BLaER1 (cell line): Measurements from ENCODE around the gene GRPEL1.
A peak's percentile ranks its signal among the peaks of the same experiment; 100 is the strongest.

Experiments used
- H3K27ac ChIP-seq: shearing (Covaris generic); formaldehyde crosslinking; 2 replicates; pipeline ENCODE4 v1.8.1; 2022
- H3K27me3 ChIP-seq: shearing (Covaris generic); formaldehyde crosslinking; 2 replicates; pipeline ENCODE4 v1.8.1; 2022
- H3K36me3 ChIP-seq: shearing (Covaris generic); formaldehyde crosslinking; 2 replicates; pipeline ENCODE4 v1.8.1; 2022
- H3K4me1 ChIP-seq: shearing (Covaris generic); formaldehyde crosslinking; 2 replicates; pipeline ENCODE4 v1.8.1; 2022
- H3K4me2 ChIP-seq: shearing (Covaris generic); formaldehyde crosslinking; 2 replicates; pipeline ENCODE4 v1.8.1; 2022
- H3K4me3 ChIP-seq: shearing (Covaris generic); formaldehyde crosslinking; 2 replicates; pipeline ENCODE4 v1.8.1; 2022
- H3K9ac ChIP-seq: shearing (Covaris generic); formaldehyde crosslinking; 2 replicates; pipeline ENCODE4 v1.8.1; 2022
- H3K9me3 ChIP-seq: shearing (Covaris generic); formaldehyde crosslinking; 2 replicates; pipeline ENCODE4 v1.8.1; 2022
- H4K20me1 ChIP-seq: shearing (Covaris generic); formaldehyde crosslinking; 2 replicates; pipeline ENCODE4 v1.8.1; 2022
- Cebpa-rat ChIP-seq: shearing (Covaris generic); IDR thresholded peaks from 2 replicates; pipeline ENCODE4 v1.8.1; 2022

GRPEL1 gene

DNA sequence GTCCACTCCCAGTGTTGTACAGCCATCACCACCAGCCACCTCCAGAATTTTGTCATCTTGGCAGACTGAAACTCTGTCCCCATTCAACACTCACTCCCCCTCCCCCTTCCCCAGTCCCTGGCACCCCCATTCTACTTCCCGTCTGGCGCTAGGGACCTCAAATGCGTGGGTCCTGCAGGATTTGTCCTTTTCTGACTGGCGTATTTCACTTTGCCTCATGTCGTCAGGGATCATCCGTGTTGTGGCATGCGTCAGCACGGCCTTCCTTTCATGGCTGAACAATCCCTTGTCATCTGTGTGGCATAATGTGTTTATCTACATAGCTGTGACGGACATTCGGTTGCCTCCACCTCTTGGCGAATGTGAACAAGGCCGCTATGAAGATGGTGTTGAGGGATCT is 19.2 kb downstream of the GRPEL1 start:
- Histone ChIP-seq H4K20me1 (peaks cover 100% of the 10 kb centered on the region), H3K27ac (no peak overlapping the region), H3K27me3 (no peaks in the 10 kb centered on the region), H3K4me3 (no peak overlapping the region), H3K9ac (no peak overlapping the region), H3K4me2 (0 out of 2 replicates have a peak overlapping the region, but pooled peaks have one; percentile 100), H3K9me3 (no peaks in the 10 kb centered on the region), H3K36me3 (peaks cover 46% of the 10 kb centered on the region), H3K4me1 (peaks cover 97% of the 10 kb centered on the region)
- TF ChIP-seq Cebpa-rat = no peak

DNA sequence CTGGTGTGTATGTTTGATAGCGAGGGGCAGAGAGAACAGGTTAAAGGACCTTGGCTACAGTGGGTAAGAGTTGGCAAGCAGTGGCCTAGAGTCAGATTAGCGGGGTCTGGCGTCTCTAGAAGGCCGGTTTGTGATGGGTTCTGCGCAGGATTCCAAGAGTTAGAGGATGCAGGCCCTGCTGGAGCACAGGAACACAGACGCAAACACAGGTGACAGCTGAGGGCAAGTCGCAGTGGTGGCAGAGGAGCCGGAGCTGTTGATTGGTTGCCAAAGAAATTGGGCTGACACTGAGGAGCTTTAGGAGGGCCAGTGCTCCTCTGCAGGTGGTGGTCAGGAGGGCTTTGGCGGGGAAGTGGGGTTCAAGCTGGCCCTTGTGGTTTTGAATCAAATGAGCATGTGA is 20.9 kb downstream of the GRPEL1 start:
- Histone ChIP-seq H3K27me3 (peaks cover 6% of the 10 kb centered on the region), H3K4me3 (peak overlapping the region; percentile 100), H3K9me3 (no peaks in the 10 kb centered on the region), H3K4me1 (peaks cover 86% of the 10 kb centered on the region), H3K27ac (peak overlapping the region; percentile 58), H3K4me2 (peak overlapping the region; percentile 100), H3K36me3 (peaks cover 39% of the 10 kb centered on the region), H4K20me1 (peaks cover 91% of the 10 kb centered on the region), H3K9ac (peak overlapping the region; percentile 97)
- TF ChIP-seq Cebpa-rat = no peak

DNA sequence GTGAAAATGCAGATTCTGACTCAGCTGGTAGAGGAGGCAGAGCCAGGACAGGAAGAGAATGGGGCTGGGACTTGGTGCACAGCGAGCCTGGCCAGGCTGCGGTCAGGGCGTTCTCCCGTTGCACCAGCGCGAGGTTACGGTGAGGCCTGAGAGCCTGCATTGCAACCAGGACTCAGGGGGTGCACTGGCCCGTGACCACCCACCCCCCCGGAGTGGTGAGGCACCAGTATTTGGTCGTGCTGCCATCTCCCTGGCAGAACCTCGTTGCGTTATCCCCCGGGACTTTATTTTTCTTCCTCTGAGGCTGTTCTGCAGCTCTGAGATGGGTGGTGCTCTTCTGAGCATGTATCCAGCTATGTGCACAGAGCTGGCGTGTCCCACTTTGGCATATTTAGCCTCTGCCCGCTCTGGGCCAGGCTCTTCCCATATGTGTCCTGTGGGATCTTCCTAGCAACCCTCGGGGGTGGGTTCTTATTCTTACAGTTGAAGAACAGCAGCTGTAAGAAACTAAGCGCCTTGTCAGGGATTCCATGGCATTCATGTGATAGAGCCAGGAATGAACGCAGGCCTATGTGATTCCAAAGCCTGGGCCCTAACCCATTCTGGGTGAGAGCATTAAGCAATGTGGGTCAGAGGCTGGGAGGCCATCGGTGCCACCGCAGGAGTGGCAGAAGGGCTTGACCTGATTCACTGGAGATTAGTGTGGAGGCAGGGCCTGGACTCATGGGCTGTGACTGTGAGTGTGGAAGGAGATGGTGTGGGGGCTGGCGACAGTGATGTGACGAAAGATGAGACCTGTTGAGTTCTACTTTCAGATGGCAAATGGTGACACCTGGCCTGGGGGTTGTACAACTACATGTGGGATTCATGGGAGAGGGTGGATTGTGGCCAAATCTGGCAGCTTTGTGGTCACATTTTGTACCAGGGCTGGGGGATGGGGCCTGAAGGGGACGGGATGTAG is 21.6 kb downstream of the GRPEL1 start:
- Histone ChIP-seq H3K9me3 (no peaks in the 10 kb centered on the region), H3K4me1 (peaks cover 83% of the 10 kb centered on the region), H3K27ac (peak overlapping the region; percentile 94), H3K27me3 (peaks cover 10% of the 10 kb centered on the region), H3K4me2 (peak overlapping the region; percentile 100), H3K4me3 (peak overlapping the region; percentile 100), H4K20me1 (peaks cover 89% of the 10 kb centered on the region), H3K36me3 (peaks cover 34% of the 10 kb centered on the region), H3K9ac (peak overlapping the region; percentile 97)
- TF ChIP-seq Cebpa-rat = peak; percentile 21; the same call in 1 of the 2 replicates

DNA sequence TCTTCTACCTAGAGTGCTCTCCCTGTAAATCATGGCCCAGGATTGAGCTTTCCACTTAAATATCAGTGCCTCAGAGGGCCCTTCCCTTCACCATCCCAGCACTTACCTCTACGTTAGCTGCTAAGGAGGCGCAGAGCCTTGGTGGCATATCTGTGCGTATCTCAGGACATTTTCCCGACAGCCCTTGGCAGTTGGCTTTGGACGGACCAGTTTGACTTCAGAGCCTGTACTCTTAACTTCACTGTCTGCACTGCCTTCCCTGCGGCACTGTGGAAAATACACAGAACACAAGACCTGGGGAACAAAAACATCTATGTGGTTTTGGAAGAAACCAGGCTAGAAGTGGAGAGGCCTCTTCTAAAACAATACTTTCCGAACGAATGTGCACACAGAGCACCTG is 22.3 kb downstream of the GRPEL1 start:
- TF ChIP-seq Cebpa-rat = no peak
- H3K36me3 ChIP-seq = peaks cover 27% of the 10 kb centered on the region
- H3K27ac ChIP-seq = peak overlapping the region; percentile 94
- H3K4me1 ChIP-seq = peaks cover 76% of the 10 kb centered on the region
- H3K9ac ChIP-seq = peak overlapping the region; percentile 97
- peaks cover 83% of the 10 kb centered on the region for H4K20me1 ChIP-seq
- H3K4me3 ChIP-seq = peak overlapping the region; percentile 100
- peaks cover 10% of the 10 kb centered on the region for H3K27me3 ChIP-seq
- H3K4me2 ChIP-seq = peak overlapping the region; percentile 100
- H3K9me3 ChIP-seq = no peaks in the 10 kb centered on the region

DNA sequence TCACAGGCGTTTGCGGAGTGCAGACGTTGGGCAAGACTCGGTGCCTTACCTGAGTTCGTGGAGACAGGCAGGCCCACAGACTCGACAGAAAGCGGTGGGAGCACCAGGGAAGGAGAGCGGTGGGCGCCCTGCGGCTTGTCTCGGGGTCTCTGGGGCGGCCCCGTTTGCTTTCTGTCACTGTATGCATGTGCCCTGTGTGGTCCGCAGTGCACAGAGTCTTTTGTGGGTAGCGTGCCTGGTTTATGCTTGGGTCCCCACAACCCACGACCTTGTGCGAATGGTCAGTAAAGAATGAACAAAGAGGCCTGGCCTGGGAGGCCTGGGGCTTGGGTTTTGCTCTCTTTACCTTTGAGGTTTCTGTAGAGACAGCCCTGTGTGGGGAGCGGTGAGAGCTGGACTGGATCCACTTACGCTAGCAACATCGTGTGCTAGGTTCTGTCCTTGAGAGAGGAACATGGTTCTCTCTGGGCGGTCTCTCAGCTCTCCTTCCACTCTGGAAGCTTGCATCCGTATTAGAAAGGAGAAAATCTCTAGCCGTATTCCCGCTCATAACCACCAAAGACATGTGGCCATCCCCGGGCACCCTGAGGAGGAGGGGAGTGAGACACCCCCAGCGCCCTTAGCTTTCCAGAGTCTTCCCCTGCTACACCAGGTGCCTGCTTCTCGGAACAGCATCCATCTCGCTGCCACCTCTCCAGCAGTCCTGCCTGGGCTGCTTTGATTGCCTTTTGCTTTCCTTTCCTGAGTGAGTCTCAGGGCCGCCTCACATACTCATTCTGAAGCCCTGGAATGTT is 23.5 kb downstream of the GRPEL1 start:
- peak overlapping the region; percentile 100 for H3K4me2 ChIP-seq
- peaks cover 64% of the 10 kb centered on the region for H3K4me1 ChIP-seq
- no peak for TF ChIP-seq Cebpa-rat
- peak overlapping the region; percentile 100 for H3K4me3 ChIP-seq
- H3K27me3 ChIP-seq = peaks cover 10% of the 10 kb centered on the region
- H3K27ac ChIP-seq = peak overlapping the region; percentile 94
- H4K20me1 ChIP-seq = peaks cover 70% of the 10 kb centered on the region
- peaks cover 15% of the 10 kb centered on the region; the same call in 1 of the 2 replicates for H3K36me3 ChIP-seq
- no peaks in the 10 kb centered on the region for H3K9me3 ChIP-seq
- H3K9ac ChIP-seq = peak overlapping the region; percentile 97

DNA sequence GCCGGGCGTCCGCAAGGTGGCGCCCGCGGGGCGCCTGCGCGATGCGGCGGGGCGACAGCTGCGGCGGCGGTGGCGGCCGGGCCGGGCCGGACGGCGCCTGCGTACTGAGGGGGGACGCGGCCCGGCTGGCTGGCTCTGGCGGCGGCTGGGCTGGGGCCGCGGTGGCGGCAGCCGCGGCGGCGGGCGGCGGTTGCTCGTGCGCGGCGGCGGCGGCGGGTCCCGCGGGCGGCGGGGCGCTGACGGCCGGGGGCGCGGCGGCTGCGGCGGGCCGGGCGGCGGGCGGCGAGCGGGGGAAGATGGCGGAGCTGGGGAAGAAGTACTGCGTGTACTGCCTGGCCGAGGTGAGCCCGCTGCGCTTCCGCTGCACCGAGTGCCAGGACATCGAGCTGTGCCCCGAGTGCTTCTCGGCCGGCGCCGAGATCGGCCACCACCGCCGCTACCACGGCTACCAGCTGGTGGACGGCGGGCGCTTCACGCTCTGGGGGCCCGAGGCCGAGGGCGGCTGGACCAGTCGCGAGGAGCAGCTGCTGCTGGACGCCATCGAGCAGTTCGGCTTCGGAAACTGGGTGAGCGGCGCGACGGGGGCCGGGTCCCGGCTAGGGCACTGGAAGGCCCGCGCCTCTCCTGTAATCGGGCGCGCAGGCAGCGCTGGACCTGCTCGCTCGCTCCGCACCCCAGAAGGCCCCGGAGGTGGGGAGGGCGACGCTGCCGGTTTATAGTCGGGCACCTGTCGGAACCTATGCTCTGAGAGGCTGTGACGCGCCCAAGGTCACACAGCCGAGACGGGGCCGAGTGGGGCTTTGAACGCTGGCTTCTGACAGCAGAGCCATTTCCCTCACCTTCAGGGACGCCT is 24.4 kb downstream of the GRPEL1 start, which contains the start of gene TADA2B:
Gene TADA2B (plus strand): TSS at position 89 of the 853 bp plus-strand sequence. CDS start 208 bp downstream, at position 297.
- Histone ChIP-seq H3K36me3 (0 out of 2 replicates have a peak, but pooled peaks cover 6% of the 10 kb centered on the region), H3K9me3 (no peaks in the 10 kb centered on the region), H3K4me2 (peak within 1 kb of the TSS; percentile 100), H3K27ac (peak within 1 kb of the TSS; percentile 94), H3K27me3 (peaks cover 10% of the 10 kb centered on the region), H4K20me1 (peaks cover 62% of the 10 kb centered on the region), H3K4me3 (peak within 1 kb of the TSS; percentile 100), H3K9ac (peak within 1 kb of the TSS; percentile 97), H3K4me1 (peaks cover 56% of the 10 kb centered on the region)
- TF ChIP-seq Cebpa-rat = no peak

DNA sequence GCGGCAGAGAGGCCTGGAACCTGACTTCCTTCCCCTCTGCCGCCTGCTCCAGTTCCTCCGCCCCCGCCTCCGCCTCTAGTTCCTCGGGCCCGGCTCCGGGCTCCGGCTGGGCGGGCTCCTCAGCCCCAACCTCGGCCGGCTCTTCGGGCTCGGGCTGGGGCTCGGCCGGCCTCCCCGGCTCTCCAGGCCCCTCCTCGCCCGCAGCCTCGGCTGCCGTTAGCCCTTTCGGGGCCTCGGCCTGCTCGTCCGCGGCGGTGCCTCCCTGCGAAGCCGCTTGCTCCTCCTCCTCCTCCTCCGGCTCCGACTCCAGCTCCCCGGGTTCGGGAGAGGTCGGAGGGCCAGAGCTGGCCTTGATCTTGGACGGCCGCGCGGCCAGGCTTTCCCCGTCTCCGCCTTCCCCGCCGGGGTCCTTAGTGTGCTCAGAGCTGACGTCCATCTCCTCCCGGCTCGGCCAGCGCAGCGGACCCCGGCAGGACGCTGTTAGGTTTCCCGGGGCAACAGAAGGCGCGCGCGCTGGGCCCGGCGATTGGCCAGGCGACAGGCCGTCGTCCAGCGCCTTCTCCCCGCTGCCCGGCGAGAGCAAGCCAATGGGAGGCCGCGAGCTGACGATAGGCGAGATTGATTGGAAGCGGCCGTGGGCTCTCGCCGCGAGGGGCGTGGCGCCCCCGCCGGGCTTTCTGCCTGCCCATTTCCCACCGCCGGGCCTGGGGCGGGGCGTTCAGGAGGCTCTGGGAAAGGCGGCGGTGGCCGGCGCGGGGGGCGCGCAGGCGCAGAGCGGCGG is 25.2 kb downstream of the GRPEL1 start:
- Histone ChIP-seq H3K4me2 (peak overlapping the region; percentile 96), H3K9ac (peak overlapping the region; percentile 66)

DNA sequence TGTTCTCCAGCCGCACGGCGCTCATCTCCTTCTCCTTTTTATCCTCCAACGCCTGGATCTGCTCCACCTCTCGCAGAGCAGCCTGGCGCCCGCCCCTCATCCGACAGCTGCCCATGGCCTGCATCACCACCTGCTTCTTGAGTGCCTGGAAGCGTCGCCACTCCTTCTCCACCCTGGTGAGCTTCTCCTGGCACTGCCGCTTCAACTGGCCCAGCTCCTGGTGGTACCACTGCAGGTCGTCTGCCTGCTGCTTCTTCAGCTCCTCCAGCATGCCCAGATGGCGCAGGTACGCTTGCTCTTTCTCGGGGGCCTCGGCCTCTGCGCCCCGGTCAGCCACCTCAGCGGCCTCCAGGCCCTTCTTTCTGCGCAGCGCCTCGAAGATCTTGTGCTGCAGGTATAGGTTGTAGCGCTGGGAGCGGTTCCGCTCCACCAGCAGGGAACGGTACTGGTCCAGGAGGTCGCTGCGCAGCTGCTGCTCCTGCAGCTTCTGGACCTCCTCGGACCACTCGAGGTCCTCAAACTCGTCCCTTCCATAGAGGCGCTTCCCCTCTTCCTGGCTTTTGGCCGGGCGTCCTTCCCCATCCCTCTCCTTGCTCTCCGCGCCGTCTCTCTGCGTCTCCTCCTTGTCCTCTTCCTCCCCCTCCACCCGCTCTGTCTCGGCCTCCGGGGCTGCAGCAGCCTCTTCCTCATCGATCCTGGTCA is 25.9 kb downstream of the GRPEL1 start:
- Histone ChIP-seq H3K9ac (peak overlapping the region; percentile 66), H3K4me1 (peaks cover 44% of the 10 kb centered on the region), H3K27me3 (peaks cover 10% of the 10 kb centered on the region), H3K9me3 (no peaks in the 10 kb centered on the region), H3K4me3 (peak overlapping the region; percentile 100), H4K20me1 (peaks cover 47% of the 10 kb centered on the region), H3K4me2 (peak overlapping the region; percentile 96), H3K36me3 (no peaks in the 10 kb centered on the region), H3K27ac (no peak overlapping the region)
- TF ChIP-seq Cebpa-rat = no peak

More for the DNA sequence above, 25.2 kb downstream of the GRPEL1 start:
- no peak overlapping the region for H3K27ac ChIP-seq
- no peak for TF ChIP-seq Cebpa-rat
- no peaks in the 10 kb centered on the region for H3K36me3 ChIP-seq
- H4K20me1 ChIP-seq = peaks cover 54% of the 10 kb centered on the region
- H3K4me1 ChIP-seq = peaks cover 51% of the 10 kb centered on the region
- peaks cover 10% of the 10 kb centered on the region for H3K27me3 ChIP-seq
- H3K4me3 ChIP-seq = peak overlapping the region; percentile 100
- no peaks in the 10 kb centered on the region for H3K9me3 ChIP-seq
